ENCODE results near the gene GTSE1. TPM values are rescaled to one million over a fixed set of nuclear protein-coding genes. Genes with fewer than 3 reads are reported as not detected.

The GTSE1 gene
- total RNA-seq, 1 experiment from 2014 or later = 88.1 TPM

DNA sequence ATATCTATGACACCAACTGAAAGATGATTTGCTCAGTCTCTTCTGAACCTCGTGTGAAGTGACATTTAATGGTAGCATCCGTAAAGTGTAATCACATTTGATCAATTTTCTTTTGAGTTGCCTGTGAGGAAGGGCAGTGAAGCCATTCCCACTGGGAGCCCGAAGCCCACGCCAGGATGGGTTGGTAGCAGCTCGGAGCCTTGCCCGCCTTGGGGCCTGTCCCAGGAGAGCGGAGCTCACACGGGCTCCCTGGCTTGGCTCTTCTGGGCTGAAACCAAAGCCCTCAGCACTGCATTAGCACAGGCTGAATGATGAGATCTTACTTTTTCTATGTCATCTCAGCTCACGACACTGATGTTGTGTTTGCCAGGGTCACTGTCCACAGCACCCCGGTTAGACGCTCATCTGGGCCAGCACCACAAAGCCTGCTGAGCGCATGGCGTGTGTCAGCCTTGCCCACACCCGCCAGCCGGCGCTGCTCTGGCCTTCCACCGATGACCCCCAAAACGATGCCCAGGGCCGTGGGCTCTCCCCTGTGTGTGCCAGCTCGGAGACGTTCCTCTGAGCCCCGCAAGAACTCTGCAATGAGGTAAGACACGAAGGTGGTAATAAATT is 29.5 kb downstream of the GTSE1 start:
- no peaks in the 10 kb centered on the region for H3K27me3 ChIP-seq (replicated peaks; ENCODE audit: insufficient read depth, low read depth, low read length, poor library complexity)
- H3K27ac ChIP-seq (ENCODE audit: low read depth, low read length, poor library complexity, severe bottlenecking) = no peak overlapping the region
- intact Hi-C loops (cut with micrococcal nuclease; ENCODE audit: unreplicated experiment) = no loop called here
- DNase-seq (ENCODE audit: low spot score) = no peak
- POLR2A ChIA-PET (ENCODE audit: low non-redundant PET) = no interaction called here
- TF ChIP-seq EZH2 (IDR thresholded peaks at IDR 0.05; ENCODE audit: borderline replicate concordance, low read depth, low read length, poor library complexity, severe bottlenecking) = no peak
- TF ChIP-seq, protein P1, sequence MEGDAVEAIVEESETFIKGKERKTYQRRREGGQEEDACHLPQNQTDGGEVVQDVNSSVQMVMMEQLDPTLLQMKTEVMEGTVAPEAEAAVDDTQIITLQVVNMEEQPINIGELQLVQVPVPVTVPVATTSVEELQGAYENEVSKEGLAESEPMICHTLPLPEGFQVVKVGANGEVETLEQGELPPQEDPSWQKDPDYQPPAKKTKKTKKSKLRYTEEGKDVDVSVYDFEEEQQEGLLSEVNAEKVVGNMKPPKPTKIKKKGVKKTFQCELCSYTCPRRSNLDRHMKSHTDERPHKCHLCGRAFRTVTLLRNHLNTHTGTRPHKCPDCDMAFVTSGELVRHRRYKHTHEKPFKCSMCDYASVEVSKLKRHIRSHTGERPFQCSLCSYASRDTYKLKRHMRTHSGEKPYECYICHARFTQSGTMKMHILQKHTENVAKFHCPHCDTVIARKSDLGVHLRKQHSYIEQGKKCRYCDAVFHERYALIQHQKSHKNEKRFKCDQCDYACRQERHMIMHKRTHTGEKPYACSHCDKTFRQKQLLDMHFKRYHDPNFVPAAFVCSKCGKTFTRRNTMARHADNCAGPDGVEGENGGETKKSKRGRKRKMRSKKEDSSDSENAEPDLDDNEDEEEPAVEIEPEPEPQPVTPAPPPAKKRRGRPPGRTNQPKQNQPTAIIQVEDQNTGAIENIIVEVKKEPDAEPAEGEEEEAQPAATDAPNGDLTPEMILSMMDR (conservative IDR thresholded peaks at IDR 0.05; ENCODE audit: low read depth, low read length) = no peak
- H3K4me1 ChIP-seq (ENCODE audit: insufficient read depth, low read length, poor library complexity, severe bottlenecking) = no peaks in the 10 kb centered on the region
- CTCF ChIA-PET = interaction anchor here (0.7 kb wide), 1 partner anchor 1355 kb away, joined by 3 read pairs; no protein-coding TSS in a partner anchor
- H3K36me3 ChIP-seq (ENCODE audit: insufficient read depth, low read length, poor library complexity, severe bottlenecking) = peaks cover 85% of the 10 kb centered on the region
- H3K9me3 ChIP-seq (ENCODE audit: low read depth, low read length, poor library complexity, severe bottlenecking) = no peaks in the 10 kb centered on the region
- BruUV-seq (replicated peaks) = no TSS peak
- no peak overlapping the region for H3K4me3 ChIP-seq (ENCODE audit: low read depth, low read length, poor library complexity, severe bottlenecking)

DNA sequence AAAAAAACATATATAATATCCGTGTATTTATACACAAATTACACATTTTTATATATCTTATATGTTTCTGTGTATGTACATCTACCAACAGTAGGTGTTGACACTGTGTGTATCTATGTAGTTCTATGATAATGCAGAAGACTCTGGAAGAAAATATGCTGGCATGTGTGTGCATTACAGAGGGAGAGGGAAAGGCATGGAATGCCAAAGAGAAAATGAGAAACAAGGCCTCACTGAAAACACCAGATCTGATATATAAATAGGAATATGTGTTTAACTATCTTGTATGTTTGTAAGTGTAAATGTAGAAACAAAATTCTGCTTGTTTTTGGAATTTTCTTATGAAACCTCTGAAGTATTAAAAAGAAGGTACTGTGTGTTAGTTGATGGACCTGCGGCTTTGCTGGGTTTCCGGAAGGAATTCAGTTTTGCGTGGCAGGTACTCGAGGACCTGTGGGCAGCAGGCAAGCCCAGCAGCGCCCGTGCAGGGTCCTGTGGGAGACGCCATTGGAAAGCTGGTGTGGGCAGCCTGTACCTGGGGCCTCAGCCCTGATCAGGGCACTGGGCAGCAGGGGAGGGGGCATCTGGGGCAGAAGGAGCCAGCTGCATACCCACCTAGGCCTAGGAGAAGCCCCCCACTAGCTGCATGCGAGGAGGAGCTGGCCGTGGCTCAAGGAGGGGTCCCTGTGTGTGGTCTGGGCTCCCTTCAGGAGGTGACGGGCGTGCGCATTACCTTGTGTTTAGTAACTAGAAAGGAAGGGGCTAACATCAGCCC is 31.2 kb downstream of the GTSE1 start:
- DNase-seq (ENCODE audit: low spot score) = no peak
- BruUV-seq (replicated peaks) = no TSS peak
- Histone ChIP-seq H3K4me3 (ENCODE audit: low read depth, low read length, poor library complexity, severe bottlenecking) (no peak overlapping the region), H3K27me3 (replicated peaks; ENCODE audit: insufficient read depth, low read depth, low read length, poor library complexity) (no peaks in the 10 kb centered on the region), H3K27ac (ENCODE audit: low read depth, low read length, poor library complexity, severe bottlenecking) (no peak overlapping the region), H3K4me1 (ENCODE audit: insufficient read depth, low read length, poor library complexity, severe bottlenecking) (no peaks in the 10 kb centered on the region), H3K36me3 (ENCODE audit: insufficient read depth, low read length, poor library complexity, severe bottlenecking) (peaks cover 96% of the 10 kb centered on the region), H3K9me3 (ENCODE audit: low read depth, low read length, poor library complexity, severe bottlenecking) (no peaks in the 10 kb centered on the region)
- intact Hi-C loops (cut with micrococcal nuclease; ENCODE audit: unreplicated experiment) = no loop called here
- CTCF ChIA-PET = no interaction called here
- TF ChIP-seq EZH2 (IDR thresholded peaks at IDR 0.05; ENCODE audit: borderline replicate concordance, low read depth, low read length, poor library complexity, severe bottlenecking) = no peak
- TF ChIP-seq, protein P1 (conservative IDR thresholded peaks at IDR 0.05; ENCODE audit: low read depth, low read length) = no peak
- POLR2A ChIA-PET (ENCODE audit: low non-redundant PET) = no interaction called here

DNA sequence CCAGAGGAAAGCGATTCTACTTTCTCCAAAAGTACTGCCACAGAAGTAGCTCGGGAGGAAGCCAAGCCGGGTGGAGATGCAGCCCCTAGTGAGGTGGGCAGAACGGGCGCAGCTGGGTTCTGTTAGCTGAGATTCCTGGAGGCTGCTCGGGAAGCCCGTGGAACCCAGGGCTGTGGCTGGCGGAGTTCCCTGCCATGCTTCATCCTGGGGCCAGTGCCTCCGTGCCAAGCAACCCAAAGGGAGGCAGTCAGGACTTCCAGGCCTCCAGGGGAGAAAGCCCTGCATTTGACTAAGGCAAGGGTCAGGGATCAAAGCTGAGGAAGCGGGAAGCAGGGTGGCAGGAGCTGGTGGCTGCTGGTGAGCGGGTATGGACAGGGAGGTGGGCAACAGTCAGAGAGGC is 32.1 kb downstream of the GTSE1 start:
- no peak for TF ChIP-seq EZH2 (IDR thresholded peaks at IDR 0.05; ENCODE audit: borderline replicate concordance, low read depth, low read length, poor library complexity, severe bottlenecking)
- TF ChIP-seq, protein P1 (conservative IDR thresholded peaks at IDR 0.05; ENCODE audit: low read depth, low read length) = no peak
- no peak for DNase-seq (ENCODE audit: low spot score)
- H3K4me1 ChIP-seq (ENCODE audit: insufficient read depth, low read length, poor library complexity, severe bottlenecking) = no peaks in the 10 kb centered on the region
- peaks cover 96% of the 10 kb centered on the region for H3K36me3 ChIP-seq (ENCODE audit: insufficient read depth, low read length, poor library complexity, severe bottlenecking)
- H3K4me3 ChIP-seq (ENCODE audit: low read depth, low read length, poor library complexity, severe bottlenecking) = no peak overlapping the region
- intact Hi-C loops (cut with micrococcal nuclease; ENCODE audit: unreplicated experiment) = no loop called here
- ChIA-PET CTCF (no interaction called here), POLR2A (ENCODE audit: low non-redundant PET) (no interaction called here)
- no peak overlapping the region for H3K27ac ChIP-seq (ENCODE audit: low read depth, low read length, poor library complexity, severe bottlenecking)
- no TSS peak for BruUV-seq (replicated peaks)
- H3K27me3 ChIP-seq (replicated peaks; ENCODE audit: insufficient read depth, low read depth, low read length, poor library complexity) = no peaks in the 10 kb centered on the region
- H3K9me3 ChIP-seq (ENCODE audit: low read depth, low read length, poor library complexity, severe bottlenecking) = no peaks in the 10 kb centered on the region

All from A673 (cell line).